ENCODE data around the gene RETSAT.
"Not testable (repeated sequence)": the region's sequence is repeated elsewhere in the genome, so short reads cannot be mapped to it uniquely, and the experiment has no call there.

Gene RETSAT

DNA sequence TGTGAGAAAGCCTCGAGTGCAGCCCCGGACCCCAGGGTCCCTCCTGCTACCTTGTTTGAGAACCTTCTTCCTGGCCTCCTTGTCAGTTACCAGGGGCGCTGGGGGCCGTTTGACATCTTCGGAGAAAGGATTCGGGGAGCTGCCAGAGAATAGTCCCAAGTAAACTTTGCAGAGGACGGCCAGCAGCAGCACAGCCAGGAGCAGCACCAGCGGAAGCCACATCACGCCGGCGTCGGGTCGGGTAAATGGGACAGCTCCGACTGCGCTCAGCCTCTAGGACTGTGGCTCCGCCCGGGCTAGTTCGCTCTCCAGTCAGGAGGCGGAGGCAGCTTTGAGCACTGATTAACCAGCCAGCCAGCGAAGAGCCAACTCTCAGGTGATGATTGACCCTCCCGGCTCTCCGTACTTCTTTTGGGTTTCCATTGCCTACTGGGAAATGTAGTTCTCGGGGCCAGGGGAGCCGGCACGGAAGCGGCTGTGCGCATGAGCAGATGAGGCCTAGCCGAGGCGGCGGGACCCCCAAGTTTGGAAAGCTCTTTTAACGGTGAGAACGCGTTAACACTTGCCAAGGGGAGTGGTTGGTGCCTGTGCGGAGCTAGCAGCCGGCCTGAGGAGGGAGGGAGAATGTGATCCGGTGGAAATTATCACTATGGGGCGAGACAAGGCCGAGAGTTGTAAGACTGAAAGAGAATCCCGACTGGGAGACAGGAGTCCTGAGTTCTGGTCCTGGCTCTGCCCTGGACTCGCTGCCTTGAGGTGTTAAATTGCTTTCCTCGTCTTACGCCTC, at the start of gene RETSAT, which contains the start of gene ELMOD3:
Gene RETSAT (minus strand): TSS at position 243 of the 787 bp plus-strand sequence. CDS start 21 bp downstream, at position 222.
Gene ELMOD3 (plus strand): TSS at position 484 of the 787 bp plus-strand sequence. CDS start 2,430 bp downstream, outside the sequence.
- peak; percentile 100 for DNase-seq (ENCODE audit: low read depth)

- no peak for DNase-seq (ENCODE audit: low read depth)
These were observed 47.5 kb upstream of the RETSAT start for GRCh38 chr2:85401844-85402243.

- no peak for DNase-seq (ENCODE audit: low read depth)
These were observed 47.1 kb upstream of the RETSAT start for GRCh38 chr2:85401464-85401805.

- DNase-seq (ENCODE audit: low read depth), result no peak
These were observed 46.5 kb upstream of the RETSAT start for GRCh38 chr2:85400541-85401463.

- DNase-seq (ENCODE audit: low read depth), result no peak
These were observed 45.7 kb upstream of the RETSAT start for GRCh38 chr2:85400023-85400422.

DNA sequence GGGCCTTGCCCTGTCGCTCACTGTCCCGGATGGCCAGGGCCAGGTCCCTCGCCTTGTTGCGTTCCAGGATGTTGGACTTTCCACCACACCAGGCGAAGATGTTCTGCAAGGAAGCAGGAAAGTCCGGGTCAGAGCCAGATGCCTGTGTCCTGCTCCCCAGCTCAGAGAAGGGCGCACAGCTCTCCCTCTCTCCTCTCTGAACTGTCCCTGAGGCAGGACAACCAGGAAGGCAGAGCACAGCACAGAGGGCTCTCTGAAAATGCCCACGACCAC, 44.8 kb upstream of the RETSAT start:
- DNase-seq (ENCODE audit: low read depth), result no peak

GRCh38 chr2:85398426-85399182, 44.3 kb upstream of the RETSAT start:
- no peak for DNase-seq (ENCODE audit: low read depth)

- no peak for DNase-seq (ENCODE audit: low read depth)
These were observed 43.6 kb upstream of the RETSAT start for GRCh38 chr2:85397925-85398331.

- DNase-seq (ENCODE audit: low read depth), result no peak
These were observed 42.5 kb upstream of the RETSAT start for GRCh38 chr2:85396531-85397470.

- no peak for DNase-seq (ENCODE audit: low read depth)
These were observed 41.7 kb upstream of the RETSAT start for GRCh38 chr2:85395912-85396475.

DNA sequence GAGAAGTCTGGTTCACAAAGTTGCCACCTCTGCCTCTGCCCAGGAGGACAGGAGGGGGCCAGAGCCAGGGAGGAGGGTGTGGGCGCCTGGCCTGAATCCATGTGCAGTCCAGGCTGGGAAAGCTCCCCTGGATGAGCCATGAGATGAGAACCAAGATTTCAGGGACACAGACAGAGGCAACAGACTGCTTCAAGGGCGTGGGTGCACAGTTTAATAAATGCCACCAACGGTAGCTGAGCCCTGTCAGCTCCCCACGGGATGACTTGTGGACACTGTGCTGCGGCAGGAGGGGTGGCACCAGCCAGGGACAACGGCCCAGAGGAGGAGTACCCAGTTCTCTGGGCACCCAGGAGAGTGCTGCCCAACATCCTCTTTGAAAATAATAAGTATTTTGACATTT, 40.6 kb upstream of the RETSAT start:
- DNase-seq (ENCODE audit: low read depth), result no peak

DNA sequence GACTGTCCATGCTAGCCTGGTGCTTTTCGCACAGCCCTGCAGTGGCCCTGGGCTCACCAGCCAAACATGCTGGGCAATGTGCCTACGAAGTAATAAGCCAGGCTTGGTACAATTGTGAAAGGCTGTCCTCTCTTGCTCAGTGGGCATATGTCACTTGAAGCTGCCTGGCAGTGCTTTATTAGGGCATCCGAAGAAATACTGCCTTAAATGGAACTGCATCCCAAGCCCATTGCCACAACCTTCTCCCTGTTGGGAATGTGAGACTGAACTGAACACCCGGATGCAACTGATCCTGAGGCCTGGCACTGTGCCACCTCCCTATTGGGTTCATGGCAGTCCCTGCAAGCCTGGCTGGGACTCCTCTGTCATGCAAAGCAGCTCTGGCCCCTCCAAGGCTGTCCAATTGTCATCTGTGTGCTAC, 39.9 kb upstream of the RETSAT start:
- no peak for DNase-seq (ENCODE audit: low read depth)

DNA sequence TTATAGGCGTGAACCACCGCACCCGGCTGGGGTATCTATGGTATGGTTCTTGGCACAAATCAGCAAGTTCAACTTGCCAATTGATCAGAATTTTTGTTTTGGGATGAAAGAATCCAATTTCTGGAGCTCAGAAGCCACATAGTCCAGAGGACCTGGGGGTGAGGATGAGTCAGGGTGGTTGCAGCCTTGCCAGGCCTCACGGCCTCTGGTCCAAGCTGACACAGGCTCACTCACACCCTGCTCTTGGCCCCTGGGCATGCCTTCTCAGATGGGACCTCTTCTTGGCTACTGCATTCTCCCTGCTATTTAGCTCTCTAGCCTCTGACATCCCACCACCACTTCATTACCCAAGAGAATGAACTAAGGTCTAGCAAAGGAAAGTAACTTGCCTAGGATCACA, 39.5 kb upstream of the RETSAT start:
- no peak for DNase-seq (ENCODE audit: low read depth)

DNA sequence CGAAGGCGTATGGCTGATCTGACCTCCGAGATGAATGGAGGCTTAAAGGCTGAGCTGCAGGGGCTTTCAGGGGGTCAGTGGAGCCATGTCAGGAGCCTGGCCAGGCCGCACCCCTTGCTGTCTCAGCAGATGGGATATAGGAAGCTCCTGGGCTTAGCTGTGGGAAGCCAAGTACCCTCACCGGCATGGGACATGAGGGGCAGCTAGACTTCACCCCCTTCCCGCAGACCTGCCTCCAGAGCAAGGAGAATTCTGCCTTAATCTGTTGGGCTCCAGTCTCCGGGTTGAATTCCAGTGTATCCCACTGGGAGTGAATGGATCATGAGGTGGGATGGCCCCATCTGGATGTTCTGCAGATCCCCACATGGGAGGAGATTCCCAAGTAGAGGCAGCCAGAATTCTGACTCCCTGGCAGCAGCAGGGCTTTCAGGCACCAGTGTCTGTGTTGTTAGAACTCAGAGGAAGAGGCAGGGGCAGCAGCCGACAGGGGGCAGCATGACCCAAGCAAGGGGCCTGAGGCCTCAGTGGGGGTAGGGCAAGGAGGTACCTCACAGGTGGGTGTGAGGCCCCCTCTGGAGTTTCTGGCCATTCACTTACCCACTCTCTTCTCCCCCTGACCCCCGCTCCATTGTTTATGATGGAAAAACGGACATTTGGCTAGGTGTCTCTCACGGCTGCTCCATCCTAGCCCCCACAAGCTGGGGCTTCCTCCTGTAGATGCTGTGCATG, 36.8 kb upstream of the RETSAT start:
- DNase-seq (ENCODE audit: low read depth), result no peak

- no peak for DNase-seq (ENCODE audit: low read depth)
These were observed 34.7 kb upstream of the RETSAT start for GRCh38 chr2:85388878-85389538.

- DNase-seq (ENCODE audit: low read depth), result no peak
These were observed 33.4 kb upstream of the RETSAT start for GRCh38 chr2:85387754-85388153.

- no peak for DNase-seq (ENCODE audit: low read depth)
These were observed 31.4 kb upstream of the RETSAT start for GRCh38 chr2:85385746-85386145.

GRCh38 chr2:85383850-85384249, 29.5 kb upstream of the RETSAT start:
- no peak for DNase-seq (ENCODE audit: low read depth)

- DNase-seq (ENCODE audit: low read depth), result not testable (repeated sequence)
These were observed 28.8 kb upstream of the RETSAT start for GRCh38 chr2:85383151-85383550.

DNA sequence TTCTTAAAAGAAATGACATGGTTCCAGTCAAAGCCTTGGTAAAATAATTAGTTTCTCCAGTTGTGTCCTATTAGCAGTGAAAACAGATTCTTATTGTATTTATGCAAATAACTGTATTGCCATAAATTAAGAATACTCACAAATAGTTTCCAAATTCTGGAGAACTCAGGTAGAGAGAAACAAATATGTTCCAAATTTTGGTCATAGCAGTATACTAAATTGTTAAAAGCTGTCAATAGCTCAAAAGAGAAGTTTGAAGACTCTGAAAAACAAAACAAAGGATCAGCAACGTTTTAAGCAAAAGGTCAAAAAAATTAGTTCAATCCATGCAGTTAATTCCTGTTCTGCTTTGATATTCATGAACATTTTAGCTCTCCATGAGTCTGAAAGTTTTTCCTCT, 25.7 kb upstream of the RETSAT start:
- no peak for DNase-seq (ENCODE audit: low read depth)
